ENCODE results near the gene DPEP1. TPM values are rescaled to one million over a fixed set of nuclear protein-coding genes. Genes with fewer than 3 reads are reported as not detected.

The DPEP1 gene
- total RNA-seq, 2 donors from 2014 or later: 0.88 to 3.2 TPM

DNA sequence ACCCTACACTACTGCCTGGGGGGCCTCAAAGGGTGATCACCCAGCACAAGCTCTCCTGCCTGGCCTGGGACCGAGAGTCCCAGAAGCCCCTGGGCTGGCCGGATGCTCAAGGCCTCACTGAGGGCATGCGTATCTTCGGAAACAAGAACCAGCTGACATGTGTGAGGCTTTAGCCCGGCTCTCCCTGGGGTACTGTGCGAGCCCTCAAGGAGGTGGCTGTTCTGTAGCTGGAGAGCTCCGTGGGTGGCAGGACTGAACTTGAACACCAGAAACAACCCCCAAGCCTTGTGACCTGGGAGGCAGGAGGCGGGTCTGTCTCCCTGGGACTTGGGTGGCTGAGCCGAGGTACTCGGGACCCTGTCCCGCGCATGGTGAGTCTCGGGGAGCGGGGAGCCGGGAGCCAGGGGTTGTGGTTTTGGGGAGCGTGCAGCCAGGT lies 7.0 kb downstream of the DPEP1 start:
- WGBS, 2 experiments (ENCODE audit: insufficient coverage in 1 of 2, insufficient read length in 1 of 2): 88 to 91% methylated on average over 14 to 16 of the region's 16 CpGs
- H3K9me3 ChIP-seq (ENCODE audit: control insufficient read depth, low read length): no peaks in the 10 kb centered on the region
- no peak overlapping the region for H3K4me3 ChIP-seq (ENCODE audit: low read length)
- H3K9ac ChIP-seq (ENCODE audit: extremely low read depth, low read length, poor library complexity, severe bottlenecking): no peak overlapping the region
- peaks cover 24% of the 10 kb centered on the region for H3K27me3 Mint-ChIP-seq (ENCODE audit: insufficient read depth)
- TF ChIP-seq, protein P1, sequence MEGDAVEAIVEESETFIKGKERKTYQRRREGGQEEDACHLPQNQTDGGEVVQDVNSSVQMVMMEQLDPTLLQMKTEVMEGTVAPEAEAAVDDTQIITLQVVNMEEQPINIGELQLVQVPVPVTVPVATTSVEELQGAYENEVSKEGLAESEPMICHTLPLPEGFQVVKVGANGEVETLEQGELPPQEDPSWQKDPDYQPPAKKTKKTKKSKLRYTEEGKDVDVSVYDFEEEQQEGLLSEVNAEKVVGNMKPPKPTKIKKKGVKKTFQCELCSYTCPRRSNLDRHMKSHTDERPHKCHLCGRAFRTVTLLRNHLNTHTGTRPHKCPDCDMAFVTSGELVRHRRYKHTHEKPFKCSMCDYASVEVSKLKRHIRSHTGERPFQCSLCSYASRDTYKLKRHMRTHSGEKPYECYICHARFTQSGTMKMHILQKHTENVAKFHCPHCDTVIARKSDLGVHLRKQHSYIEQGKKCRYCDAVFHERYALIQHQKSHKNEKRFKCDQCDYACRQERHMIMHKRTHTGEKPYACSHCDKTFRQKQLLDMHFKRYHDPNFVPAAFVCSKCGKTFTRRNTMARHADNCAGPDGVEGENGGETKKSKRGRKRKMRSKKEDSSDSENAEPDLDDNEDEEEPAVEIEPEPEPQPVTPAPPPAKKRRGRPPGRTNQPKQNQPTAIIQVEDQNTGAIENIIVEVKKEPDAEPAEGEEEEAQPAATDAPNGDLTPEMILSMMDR (conservative IDR thresholded peaks at IDR 0.05): no peak
- DNase-seq: no peak
- no peaks in the 10 kb centered on the region for H3K36me3 Mint-ChIP-seq (ENCODE audit: low read depth)
- no peaks in the 10 kb centered on the region for H3K27me3 ChIP-seq (ENCODE audit: control insufficient read depth, insufficient read depth, low read length, poor library complexity, severe bottlenecking)
- no peak overlapping the region for H3K4me3 Mint-ChIP-seq
- H3K4me1 Mint-ChIP-seq: peaks cover 4% of the 10 kb centered on the region
- H3K27ac ChIP-seq (ENCODE audit: low read depth, low read length): no peak overlapping the region
- H3K36me3 ChIP-seq (ENCODE audit: control insufficient read depth, insufficient read depth, low read length): no peaks in the 10 kb centered on the region
- H3K9me3 Mint-ChIP-seq: peaks cover 2% of the 10 kb centered on the region
- H3K4me1 ChIP-seq (ENCODE audit: control insufficient read depth, insufficient read depth, low read length): no peaks in the 10 kb centered on the region
- no peak overlapping the region for H3K27ac Mint-ChIP-seq

DNA sequence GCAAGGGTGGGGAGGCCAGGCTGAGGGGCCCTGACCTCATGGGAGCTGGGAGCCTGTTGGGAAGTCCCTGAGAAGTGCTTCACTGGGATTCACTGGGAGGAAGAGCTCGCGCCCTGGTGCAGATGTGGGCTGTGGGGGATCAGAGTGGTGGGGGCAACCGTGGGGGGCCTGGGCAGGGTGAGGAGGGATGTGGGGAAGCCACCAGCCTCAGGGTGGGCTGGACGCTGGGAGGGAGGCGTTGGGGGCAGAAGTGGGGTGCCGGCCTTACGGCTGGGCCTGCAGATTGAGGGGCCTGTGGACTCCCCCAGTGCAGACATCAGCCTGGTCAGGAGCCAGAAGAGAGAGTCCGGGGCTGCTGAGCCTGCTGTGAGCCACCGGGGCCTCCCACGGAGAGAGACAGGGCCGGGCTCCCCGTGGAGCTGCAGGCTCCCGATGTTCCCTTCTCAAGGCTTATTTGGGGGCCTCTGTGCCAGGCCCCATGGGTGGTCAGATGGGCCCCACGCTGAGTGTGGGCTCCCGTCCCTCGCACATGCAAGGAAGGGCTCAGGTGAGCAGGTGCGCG lies 7.8 kb downstream of the DPEP1 start:
- Histone ChIP-seq H3K4me1 (ENCODE audit: control insufficient read depth, insufficient read depth, low read length) (no peaks in the 10 kb centered on the region), H3K9me3 (ENCODE audit: control insufficient read depth, low read length) (no peaks in the 10 kb centered on the region), H3K36me3 (ENCODE audit: control insufficient read depth, insufficient read depth, low read length) (no peaks in the 10 kb centered on the region), H3K27ac (ENCODE audit: low read depth, low read length) (no peak overlapping the region), H3K27me3 (ENCODE audit: control insufficient read depth, insufficient read depth, low read length, poor library complexity, severe bottlenecking) (no peaks in the 10 kb centered on the region), H3K9ac (ENCODE audit: extremely low read depth, low read length, poor library complexity, severe bottlenecking) (no peak overlapping the region), H3K4me3 (ENCODE audit: low read length) (no peak overlapping the region)
- H3K4me3 Mint-ChIP-seq: no peak overlapping the region
- H3K27me3 Mint-ChIP-seq (ENCODE audit: insufficient read depth): peaks cover 26% of the 10 kb centered on the region
- H3K27ac Mint-ChIP-seq: no peak overlapping the region
- H3K36me3 Mint-ChIP-seq (ENCODE audit: low read depth): no peaks in the 10 kb centered on the region
- TF ChIP-seq, protein P1 (conservative IDR thresholded peaks at IDR 0.05): no peak
- H3K9me3 Mint-ChIP-seq: peaks cover 2% of the 10 kb centered on the region
- DNase-seq: no peak
- peaks cover 5% of the 10 kb centered on the region for H3K4me1 Mint-ChIP-seq
- 90 to 92% methylated on average over 7 to 18 of the region's 18 CpGs for WGBS, 2 experiments (ENCODE audit: insufficient coverage in 1 of 2, insufficient read length in 1 of 2)

DNA sequence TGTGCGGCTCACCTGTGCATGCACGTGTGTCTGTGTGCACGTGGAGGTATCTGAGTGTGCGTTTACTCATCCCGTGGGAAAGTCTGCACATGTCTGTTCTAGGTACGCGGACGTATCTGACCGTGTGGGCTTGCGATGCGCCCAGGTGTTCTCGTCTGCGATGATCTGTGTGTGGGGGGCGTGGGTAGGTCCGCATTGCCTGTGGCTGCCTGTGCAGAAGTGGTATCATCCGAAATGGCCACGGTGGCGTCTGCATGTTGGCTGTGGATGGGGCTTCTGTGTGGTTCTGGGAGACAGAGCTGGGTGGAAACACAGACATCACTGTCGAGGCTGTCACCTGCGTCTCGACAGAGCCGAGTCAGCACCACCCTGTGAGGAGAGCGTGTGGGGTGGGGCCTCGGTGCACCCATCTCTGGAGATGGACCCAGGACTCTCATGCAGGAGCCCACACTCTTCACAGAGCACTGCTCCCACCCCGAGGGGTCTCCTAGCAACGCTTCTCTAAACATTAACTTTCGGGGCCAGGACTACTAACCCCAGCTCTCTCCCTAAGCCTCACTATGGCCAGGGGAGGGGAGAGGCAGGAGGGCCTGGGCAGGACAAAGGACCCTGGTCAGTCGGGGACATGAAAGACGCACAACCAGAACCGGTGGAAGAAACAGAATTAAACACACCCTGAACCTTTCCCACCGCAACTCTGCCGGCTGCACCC lies 8.4 kb downstream of the DPEP1 start:
- Histone ChIP-seq H3K9me3 (ENCODE audit: control insufficient read depth, low read length) (no peaks in the 10 kb centered on the region), H3K4me3 (ENCODE audit: low read length) (no peak overlapping the region), H3K36me3 (ENCODE audit: control insufficient read depth, insufficient read depth, low read length) (no peaks in the 10 kb centered on the region), H3K4me1 (ENCODE audit: control insufficient read depth, insufficient read depth, low read length) (no peaks in the 10 kb centered on the region), H3K27me3 (ENCODE audit: control insufficient read depth, insufficient read depth, low read length, poor library complexity, severe bottlenecking) (no peaks in the 10 kb centered on the region), H3K27ac (ENCODE audit: low read depth, low read length) (no peak overlapping the region), H3K9ac (ENCODE audit: extremely low read depth, low read length, poor library complexity, severe bottlenecking) (no peak overlapping the region)
- no peak overlapping the region for H3K4me3 Mint-ChIP-seq
- TF ChIP-seq, protein P1 (conservative IDR thresholded peaks at IDR 0.05): no peak
- H3K36me3 Mint-ChIP-seq (ENCODE audit: low read depth): no peaks in the 10 kb centered on the region
- WGBS, 2 experiments (ENCODE audit: insufficient coverage in 1 of 2, insufficient read length in 1 of 2): 92 to 94% methylated on average over 20 to 32 of the region's 32 CpGs
- no peak for DNase-seq
- peaks cover 5% of the 10 kb centered on the region for H3K4me1 Mint-ChIP-seq
- peaks cover 26% of the 10 kb centered on the region for H3K27me3 Mint-ChIP-seq (ENCODE audit: insufficient read depth)
- no peaks in the 10 kb centered on the region for H3K9me3 Mint-ChIP-seq
- no peak overlapping the region for H3K27ac Mint-ChIP-seq
